ENCODE measurements around the gene ZBP1.

ZBP1 gene

GRCh38 chr20:57617079-57617795 is 3.0 kb downstream of the ZBP1 start:
- no peak for DNase-seq (ENCODE audit: low spot score)

GRCh38 chr20:57616143-57616951 is 3.9 kb downstream of the ZBP1 start:
- no peak for DNase-seq (ENCODE audit: low spot score)

- no peak for DNase-seq (ENCODE audit: low spot score)
These were observed 4.8 kb downstream of the ZBP1 start for GRCh38 chr20:57615445-57615811.

- DNase-seq (ENCODE audit: low spot score): no peak
These were observed 5.5 kb downstream of the ZBP1 start for GRCh38 chr20:57614490-57615444.

GRCh38 chr20:57613481-57613921 is 6.7 kb downstream of the ZBP1 start:
- no peak for DNase-seq (ENCODE audit: low spot score)

- no peak for DNase-seq (ENCODE audit: low spot score)
These were observed 7.3 kb downstream of the ZBP1 start for GRCh38 chr20:57612916-57613315.

- DNase-seq (ENCODE audit: low spot score): no peak
These were observed 7.8 kb downstream of the ZBP1 start for GRCh38 chr20:57612436-57612835.

GRCh38 chr20:57611586-57612311 is 8.5 kb downstream of the ZBP1 start:
- no peak for DNase-seq (ENCODE audit: low spot score)

- DNase-seq (ENCODE audit: low spot score): no peak
These were observed 9.8 kb downstream of the ZBP1 start for GRCh38 chr20:57610261-57610952.

- DNase-seq (ENCODE audit: low spot score): no peak
These were observed 10.4 kb downstream of the ZBP1 start for GRCh38 chr20:57609842-57610167.

GRCh38 chr20:57609086-57609841 is 11.0 kb downstream of the ZBP1 start:
- no peak for DNase-seq (ENCODE audit: low spot score)

- DNase-seq (ENCODE audit: low spot score): no peak
These were observed 11.7 kb downstream of the ZBP1 start for GRCh38 chr20:57608516-57608915.

- no peak for DNase-seq (ENCODE audit: low spot score)
These were observed 14.3 kb downstream of the ZBP1 start for GRCh38 chr20:57605878-57606277.

- DNase-seq (ENCODE audit: low spot score): no peak
These were observed 15.2 kb downstream of the ZBP1 start for GRCh38 chr20:57605045-57605444.

- no peak for DNase-seq (ENCODE audit: low spot score)
These were observed 17.1 kb downstream of the ZBP1 start for GRCh38 chr20:57603120-57603519.

- no peak for DNase-seq (ENCODE audit: low spot score)
These were observed 18.5 kb downstream of the ZBP1 start for GRCh38 chr20:57601737-57602136.

- DNase-seq (ENCODE audit: low spot score): no peak
These were observed 19.0 kb downstream of the ZBP1 start for GRCh38 chr20:57601211-57601570.

- no peak for DNase-seq (ENCODE audit: low spot score)
These were observed 19.7 kb downstream of the ZBP1 start for GRCh38 chr20:57600320-57601210.

- no peak for DNase-seq (ENCODE audit: low spot score)
These were observed 21.7 kb downstream of the ZBP1 start for GRCh38 chr20:57598491-57598890.

GRCh38 chr20:57598060-57598459 is 22.2 kb downstream of the ZBP1 start:
- no peak for DNase-seq (ENCODE audit: low spot score)

Measured in kidney capillary endothelial cell (primary cell).